Brain pericyte (primary cell): ENCODE results near the gene ADIPOR2.
A peak's percentile ranks its signal among the peaks of the same experiment; 100 is the strongest.

Source experiments
- DNase-seq: peaks from one replicate; pipeline ENCODE4 v3.0.0-alpha.2; 2012; ENCODE audit warnings: low read depth, low spot score

Gene ADIPOR2

GRCh38 chr12:1799051-1799881 is 108.4 kb downstream of the ADIPOR2 start:
- no peak for DNase-seq

- no peak for DNase-seq
Observed at GRCh38 chr12:1799882-1800400, 109.1 kb downstream of the ADIPOR2 start.

- DNase-seq = no peak
Observed at GRCh38 chr12:1800401-1801302, 109.8 kb downstream of the ADIPOR2 start.

- DNase-seq = no peak
Observed at GRCh38 chr12:1801303-1801975, 110.6 kb downstream of the ADIPOR2 start.

- no peak for DNase-seq
Observed at GRCh38 chr12:1803736-1804135, 112.9 kb downstream of the ADIPOR2 start.

GRCh38 chr12:1804545-1805332 is 113.9 kb downstream of the ADIPOR2 start:
- peak; percentile 27 for DNase-seq

GRCh38 chr12:1805441-1806081 is 114.7 kb downstream of the ADIPOR2 start:
- DNase-seq = no peak

- DNase-seq = no peak
Observed at GRCh38 chr12:1806301-1807086, 115.6 kb downstream of the ADIPOR2 start.

GRCh38 chr12:1807087-1807860 is 116.4 kb downstream of the ADIPOR2 start:
- DNase-seq = peak; percentile 16

- no peak for DNase-seq
Observed at GRCh38 chr12:1808036-1808797, 117.3 kb downstream of the ADIPOR2 start.

GRCh38 chr12:1808798-1809480 is 118.1 kb downstream of the ADIPOR2 start:
- DNase-seq = no peak

- no peak for DNase-seq
Observed at GRCh38 chr12:1809591-1810190, 118.8 kb downstream of the ADIPOR2 start.

- no peak for DNase-seq
Observed at GRCh38 chr12:1810201-1810930, 119.5 kb downstream of the ADIPOR2 start.

- no peak for DNase-seq
Observed at GRCh38 chr12:1810931-1811280, 120.0 kb downstream of the ADIPOR2 start.

- DNase-seq = no peak
Observed at GRCh38 chr12:1811281-1811947, 120.5 kb downstream of the ADIPOR2 start.

- no peak for DNase-seq
Observed at GRCh38 chr12:1811948-1812291, 121.0 kb downstream of the ADIPOR2 start.
